Sigmoid colon (tissue), 7 donors: Measurements from ENCODE around the gene ITGB2. TPM values are rescaled to one million over a fixed set of nuclear protein-coding genes. Genes with fewer than 3 reads are reported as not detected.

Experiments
- DNase-seq: peaks from one replicate; pipeline ENCODE4 v3.0.0-alpha.2; 2019
- H3K27ac ChIP-seq, 4 donors: fragments of 200-600 bp; sonication (generic); one replicate each; pipeline ENCODE4 v1.5.1; 2016 to 2019; ENCODE audit warnings: mild to moderate bottlenecking in 1 of 4
- H3K27me3 ChIP-seq, 3 donors: fragments of 200-600 bp; sonication (generic); one replicate each; pipeline ENCODE4 v1.5.1; 2019; ENCODE audit warnings: mild to moderate bottlenecking in 1 of 3
- H3K36me3 ChIP-seq, 4 donors: fragments of 200-600 bp; sonication (generic); one replicate each; pipeline ENCODE4 v1.5.1; 2016 to 2019
- H3K4me1 ChIP-seq, 4 donors: fragments of 200-600 bp; sonication (generic); one replicate each; pipeline ENCODE4 v1.5.1; 2017 to 2019
- H3K4me3 ChIP-seq, 4 donors: fragments of 200-600 bp; sonication (generic); one replicate each; pipeline ENCODE4 v1.5.1; 2017 to 2019; ENCODE audit warnings: mild to moderate bottlenecking in 2 of 4, moderate library complexity in 1 of 4
- H3K9me3 ChIP-seq, 4 donors: fragments of 200-600 bp in 3 of 4; sonication (generic) in 3 of 4; one replicate each; pipeline versions ENCODE4 v1.5.1 to v1.6.1; 2013 to 2019
- EP300 ChIP-seq, 4 donors: sonication (generic); formaldehyde crosslinking; IDR thresholded peaks; one replicate each; pipeline ENCODE4 v1.6.1; 2017; ENCODE audit warnings: antibody characterized with exemption in 4 of 4
- POLR2A ChIP-seq, 2 donors: fragments of 450-650 bp; IDR thresholded peaks; one replicate each; pipeline ENCODE4 v1.6.1; 2016; ENCODE audit warnings: antibody characterized with exemption in 2 of 2, mild to moderate bottlenecking in 2 of 2, moderate library complexity in 2 of 2
- POLR2AphosphoS5 ChIP-seq, 4 donors: sonication (generic); formaldehyde crosslinking; IDR thresholded peaks; one replicate each; pipeline ENCODE4 v1.6.1; 2017; ENCODE audit warnings: antibody characterized with exemption in 4 of 4
- WGBS, 2 donors: extraction: QIAGEN DNeasy Blood & Tissue Kit; methylation state at CpG; one replicate each; pipeline ENCODE4 v1.1.7; 2013; 5-methylcytosine and 5-hydroxymethylcytosine counted together
- intact Hi-C: fragments of 100-400 bp; cut with DNase I; formaldehyde crosslinking; loops from one replicate; pipeline ENCODE4 v1.15.1; 2023
- polyA plus RNA-seq, 3 donors: library from polyadenylated mRNA; stranded (reverse); fragments of 200-250 nt; gene quantifications; one replicate each; pipeline ENCODE4 v1.2.3, GENCODE V29; 2013
- total RNA-seq, 4 donors: library from RNA; depleted of rRNA; stranded (reverse); fragments of >200 nt; gene quantifications; one replicate each; pipeline ENCODE4 v1.1.0, GENCODE V29; 2016
- TF ChIP-seq, protein P1 (sequence below), 4 experiments: fragments of 450-650 bp in 3 of 4; fragments of 200-600 bp in 1 of 4; IDR thresholded peaks; one replicate each; pipeline ENCODE4 v1.5.1; 2016 to 2019; ENCODE audit warnings: antibody characterized with exemption in 4 of 4, mild to moderate bottlenecking in 3 of 4, moderate library complexity in 2 of 4
- donor health status: healthy with polysubstance abuse.
- donor health status: Bipolar disorder and iron deficiency.
- donor health status: healthy.

ITGB2 gene
- total and polyA plus RNA-seq, 7 donors: 14.7 to 103 (median 55.9) TPM

- H3K27ac ChIP-seq: peak overlapping the region; percentile 79 to 91 (median 86)
- H3K36me3 ChIP-seq: peaks cover 0 to 4% (median 0%) of the 10 kb centered on the region in 4 donors
- H3K4me3 ChIP-seq: peak overlapping the region in 3 of 4 donors; percentile 9 to 27 (median 26)
- TF ChIP-seq EP300 (IDR thresholded peaks at IDR 0.05) (no peak), POLR2A (IDR thresholded peaks at IDR 0.05) (no peak)
- H3K27me3 ChIP-seq: no peaks in the 10 kb centered on the region
- 90 to 92% methylated on average over 26 of the region's 26 CpGs for WGBS, 2 donors
- H3K9me3 ChIP-seq: no peaks in the 10 kb centered on the region
- intact Hi-C loops: loop anchor here (2.0 to 10.0 kb wide), 3 partner anchors 114 to 487 kb away; partner anchors contain the start of gene ADARB1
- peaks cover 0 to 76% (median 62%) of the 10 kb centered on the region in 4 donors for H3K4me1 ChIP-seq
- peak; percentile 68 for DNase-seq
Observed at GRCh38 chr21:44957901-44958451, 37.3 kb upstream of the ITGB2 start.

DNA sequence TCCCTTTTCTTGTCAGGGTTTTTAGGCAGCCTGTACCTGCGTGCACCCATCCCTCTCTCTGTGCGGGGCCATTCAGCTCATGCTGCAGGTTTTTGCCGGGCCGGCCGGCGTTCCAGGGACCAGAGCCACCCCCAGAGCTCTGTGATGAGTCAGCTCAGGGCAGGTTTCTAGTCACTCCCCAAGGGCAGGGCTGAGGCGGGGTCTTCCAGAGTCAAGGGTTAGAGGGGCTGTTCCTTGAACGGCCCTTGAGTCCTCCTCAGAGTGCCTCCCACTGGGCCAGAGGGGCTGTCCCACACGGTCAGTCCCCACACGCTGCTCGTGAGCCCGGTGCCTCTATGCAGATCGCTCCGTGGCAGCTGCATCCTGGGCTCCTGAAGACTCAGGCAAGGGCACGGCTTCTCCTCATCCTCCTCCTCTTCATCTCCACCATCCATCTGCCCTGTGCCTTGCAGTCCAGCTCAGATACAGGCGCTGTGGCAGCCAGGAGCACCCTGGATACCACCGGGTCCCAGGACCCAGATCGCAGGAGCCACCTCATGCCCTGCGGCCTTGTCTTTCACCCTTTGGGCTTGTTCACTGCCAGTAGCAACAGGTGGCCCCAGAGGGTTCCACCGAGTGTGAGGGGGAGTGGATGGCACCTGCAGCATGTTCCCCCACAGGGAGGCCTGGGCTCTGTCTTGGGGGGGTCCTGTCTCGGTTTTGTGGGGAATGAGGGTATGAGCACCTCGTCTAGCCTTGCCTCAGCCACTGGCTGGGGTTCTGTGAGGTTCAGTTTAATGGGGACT lies 36.5 kb upstream of the ITGB2 start:
- peak; percentile 58 for DNase-seq
- intact Hi-C loops: loop anchor here (5.0 to 10.0 kb wide), 2 partner anchors 115 to 488 kb away; partner anchors contain the start of gene ADARB1
- Histone ChIP-seq H3K36me3 (peaks cover 0 to 4% (median 0%) of the 10 kb centered on the region in 4 donors), H3K9me3 (no peaks in the 10 kb centered on the region), H3K27ac (peak overlapping the region; percentile 79 to 91 (median 86)), H3K4me1 (peaks cover 0 to 76% (median 62%) of the 10 kb centered on the region in 4 donors), H3K4me3 (no peak overlapping the region), H3K27me3 (no peaks in the 10 kb centered on the region)
- TF ChIP-seq, protein P1, sequence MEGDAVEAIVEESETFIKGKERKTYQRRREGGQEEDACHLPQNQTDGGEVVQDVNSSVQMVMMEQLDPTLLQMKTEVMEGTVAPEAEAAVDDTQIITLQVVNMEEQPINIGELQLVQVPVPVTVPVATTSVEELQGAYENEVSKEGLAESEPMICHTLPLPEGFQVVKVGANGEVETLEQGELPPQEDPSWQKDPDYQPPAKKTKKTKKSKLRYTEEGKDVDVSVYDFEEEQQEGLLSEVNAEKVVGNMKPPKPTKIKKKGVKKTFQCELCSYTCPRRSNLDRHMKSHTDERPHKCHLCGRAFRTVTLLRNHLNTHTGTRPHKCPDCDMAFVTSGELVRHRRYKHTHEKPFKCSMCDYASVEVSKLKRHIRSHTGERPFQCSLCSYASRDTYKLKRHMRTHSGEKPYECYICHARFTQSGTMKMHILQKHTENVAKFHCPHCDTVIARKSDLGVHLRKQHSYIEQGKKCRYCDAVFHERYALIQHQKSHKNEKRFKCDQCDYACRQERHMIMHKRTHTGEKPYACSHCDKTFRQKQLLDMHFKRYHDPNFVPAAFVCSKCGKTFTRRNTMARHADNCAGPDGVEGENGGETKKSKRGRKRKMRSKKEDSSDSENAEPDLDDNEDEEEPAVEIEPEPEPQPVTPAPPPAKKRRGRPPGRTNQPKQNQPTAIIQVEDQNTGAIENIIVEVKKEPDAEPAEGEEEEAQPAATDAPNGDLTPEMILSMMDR (IDR thresholded peaks at IDR 0.05): no peak
- TF ChIP-seq POLR2A (IDR thresholded peaks at IDR 0.05) (no peak), POLR2AphosphoS5 (IDR thresholded peaks at IDR 0.05) (no peak)
- WGBS, 2 donors: 94 to 95% methylated on average over 22 of the region's 22 CpGs

DNA sequence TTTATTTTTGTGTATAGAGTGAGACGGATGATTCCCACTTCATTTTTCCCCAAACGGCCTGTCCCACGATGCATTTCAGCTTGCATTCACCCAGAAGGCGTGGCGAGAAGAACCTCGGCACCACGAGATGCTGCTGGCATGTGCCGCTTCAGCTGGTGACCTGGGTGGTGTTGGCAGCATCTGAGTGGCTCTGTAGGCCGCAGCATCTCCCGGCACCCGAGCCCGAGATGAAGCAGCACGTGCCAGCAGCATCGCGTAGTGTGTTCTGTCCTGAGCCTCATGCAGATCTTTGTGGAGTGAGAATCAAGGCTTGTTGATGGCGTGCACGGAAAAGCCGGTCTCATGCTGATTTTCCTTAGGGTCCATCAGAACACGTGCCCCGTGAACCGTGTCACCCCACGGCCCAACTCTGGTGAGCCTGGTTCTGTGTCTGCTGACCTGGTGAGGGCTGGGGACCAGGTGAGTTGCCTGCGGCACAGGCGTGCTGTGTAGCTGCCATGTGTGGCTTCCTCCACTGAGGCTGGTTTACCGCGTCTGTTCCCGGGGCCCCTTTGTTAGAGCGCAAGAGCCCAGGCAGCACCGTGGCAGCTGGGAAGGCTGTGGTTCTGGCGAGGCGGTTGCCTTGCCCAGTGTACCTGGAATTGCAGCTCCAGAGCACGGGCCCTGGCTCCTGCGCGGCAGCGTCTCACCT lies 35.8 kb upstream of the ITGB2 start:
- no peaks in the 10 kb centered on the region for H3K9me3 ChIP-seq
- TF ChIP-seq, protein P1 (IDR thresholded peaks at IDR 0.05): no peak
- TF ChIP-seq POLR2A (IDR thresholded peaks at IDR 0.05) (no peak), EP300 (IDR thresholded peaks at IDR 0.05) (no peak), POLR2AphosphoS5 (IDR thresholded peaks at IDR 0.05) (no peak)
- H3K4me3 ChIP-seq: no peak overlapping the region
- no peak for DNase-seq
- peaks cover 0 to 71% (median 57%) of the 10 kb centered on the region in 4 donors for H3K4me1 ChIP-seq
- peak overlapping the region in 2 of 4 donors; percentile 83 to 91 for H3K27ac ChIP-seq
- intact Hi-C loops: loop anchor here (5.0 to 10.0 kb wide), 2 partner anchors 116 to 488 kb away; partner anchors contain the start of gene ADARB1
- peaks cover 0 to 4% (median 0%) of the 10 kb centered on the region in 4 donors for H3K36me3 ChIP-seq
- H3K27me3 ChIP-seq: no peaks in the 10 kb centered on the region
- WGBS, 2 donors: 92 to 94% methylated on average over 35 of the region's 35 CpGs

DNA sequence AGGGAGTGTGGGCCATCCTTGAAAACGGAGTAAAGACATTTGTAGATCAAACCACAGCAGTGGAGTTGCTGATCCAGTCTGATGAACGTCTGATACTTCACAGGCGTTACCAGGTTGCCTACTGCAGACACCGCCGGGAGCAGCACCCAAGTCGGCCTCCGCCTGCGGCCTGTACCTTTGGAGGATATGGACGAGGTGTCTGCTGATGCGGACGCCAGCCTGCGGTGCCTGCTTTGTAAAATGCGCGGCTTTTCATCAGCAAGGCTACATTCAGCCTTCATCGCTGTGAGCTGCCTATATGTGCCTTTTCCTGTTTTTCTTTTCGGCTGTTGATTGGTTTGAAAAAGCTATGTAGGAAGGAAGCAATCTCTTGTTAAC lies 35.1 kb upstream of the ITGB2 start:
- DNase-seq: no peak
- Histone ChIP-seq H3K36me3 (peaks cover 0 to 4% (median 0%) of the 10 kb centered on the region in 4 donors), H3K9me3 (no peaks in the 10 kb centered on the region), H3K27ac (peak overlapping the region in 1 of 4 donors; percentile 91), H3K27me3 (no peaks in the 10 kb centered on the region), H3K4me1 (peaks cover 0 to 64% (median 50%) of the 10 kb centered on the region in 4 donors), H3K4me3 (no peak overlapping the region)
- WGBS, 2 donors: 92 to 93% methylated on average over 16 of the region's 16 CpGs
- TF ChIP-seq POLR2AphosphoS5 (IDR thresholded peaks at IDR 0.05) (no peak), POLR2A (IDR thresholded peaks at IDR 0.05) (no peak), EP300 (IDR thresholded peaks at IDR 0.05) (no peak)
- TF ChIP-seq, protein P1 (IDR thresholded peaks at IDR 0.05): no peak
- intact Hi-C loops: loop anchor here (5.0 to 10.0 kb wide), 2 partner anchors 117 to 489 kb away; partner anchors contain the start of gene ADARB1
